ENCODE measurements around the gene PROX2. TPM values are rescaled to one million over a fixed set of nuclear protein-coding genes. Genes with fewer than 3 reads are reported as not detected.

The PROX2 gene
- polyA plus RNA-seq, 1 donor (not counting 4 experiments of a cell fraction or from before 2014, with no cell fraction given) = not detected

DNA sequence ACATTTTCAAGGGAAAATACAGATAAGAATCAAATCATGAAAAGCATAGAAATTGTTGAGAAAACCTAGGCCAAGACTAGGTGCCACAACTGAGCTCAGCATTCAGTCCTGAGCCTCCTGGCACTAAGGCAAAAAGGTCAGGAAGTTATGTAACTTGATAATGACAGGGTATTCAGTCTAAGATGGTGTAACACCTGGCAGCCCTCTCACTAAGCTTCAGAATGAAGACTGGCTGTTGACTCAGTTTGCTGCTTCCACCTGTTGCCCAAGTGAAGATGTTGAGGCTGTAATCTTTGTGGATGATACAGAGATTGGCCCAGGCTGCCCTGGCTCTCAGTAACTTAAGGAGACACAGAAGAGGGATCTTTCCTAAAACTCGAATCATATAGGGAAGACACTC lies 19.6 kb downstream of the PROX2 start:
- Histone ChIP-seq H3K27me3 (ENCODE audit: control insufficient read depth, extremely low read depth, insufficient read depth, low read length) (no peaks in the 10 kb centered on the region), H3K9me3 (ENCODE audit: control insufficient read depth, low read depth, low read length) (no peaks in the 10 kb centered on the region), H3K27ac (ENCODE audit: control insufficient read depth, insufficient read depth, low read length) (no peak overlapping the region), H4K20me1 (ENCODE audit: control insufficient read depth, extremely low read depth, insufficient read depth, low read length) (no peaks in the 10 kb centered on the region), H3K4me2 (ENCODE audit: control insufficient read depth, extremely low read depth, insufficient read depth, low read depth, low read length) (no peak overlapping the region), H2AFZ (ENCODE audit: control insufficient read depth, low read length) (no peak overlapping the region), H3K4me1 (ENCODE audit: control insufficient read depth, extremely low read depth, insufficient read depth, low read length) (no peaks in the 10 kb centered on the region), H3K79me2 (ENCODE audit: control insufficient read depth, insufficient read depth, low read length) (no peaks in the 10 kb centered on the region), H3K4me3 (ENCODE audit: control insufficient read depth in 2 of 3, extremely low read depth in 1 of 3, insufficient read depth in 2 of 3, low read depth in 1 of 3, low read length in 3 of 3) (no peak overlapping the region), H3K9me1 (ENCODE audit: control insufficient read depth, extremely low read depth, insufficient read depth, low read length) (no peaks in the 10 kb centered on the region), H3K9ac (ENCODE audit: control insufficient read depth, extremely low read depth, insufficient read depth, low read length) (no peak overlapping the region), H3K36me3 (ENCODE audit: control insufficient read depth in 2 of 2, extremely low read depth in 1 of 2, insufficient read depth in 2 of 2, low read length in 2 of 2) (no peaks in the 10 kb centered on the region)
- dilution Hi-C loops (cut with MboI; ENCODE audit: extremely low pct_ligation_motif_present, low sequenced_read_pairs) = no loop called here
- DNase-seq (ENCODE audit: low read depth, low spot score) = no peak
- TF ChIP-seq, protein P1, sequence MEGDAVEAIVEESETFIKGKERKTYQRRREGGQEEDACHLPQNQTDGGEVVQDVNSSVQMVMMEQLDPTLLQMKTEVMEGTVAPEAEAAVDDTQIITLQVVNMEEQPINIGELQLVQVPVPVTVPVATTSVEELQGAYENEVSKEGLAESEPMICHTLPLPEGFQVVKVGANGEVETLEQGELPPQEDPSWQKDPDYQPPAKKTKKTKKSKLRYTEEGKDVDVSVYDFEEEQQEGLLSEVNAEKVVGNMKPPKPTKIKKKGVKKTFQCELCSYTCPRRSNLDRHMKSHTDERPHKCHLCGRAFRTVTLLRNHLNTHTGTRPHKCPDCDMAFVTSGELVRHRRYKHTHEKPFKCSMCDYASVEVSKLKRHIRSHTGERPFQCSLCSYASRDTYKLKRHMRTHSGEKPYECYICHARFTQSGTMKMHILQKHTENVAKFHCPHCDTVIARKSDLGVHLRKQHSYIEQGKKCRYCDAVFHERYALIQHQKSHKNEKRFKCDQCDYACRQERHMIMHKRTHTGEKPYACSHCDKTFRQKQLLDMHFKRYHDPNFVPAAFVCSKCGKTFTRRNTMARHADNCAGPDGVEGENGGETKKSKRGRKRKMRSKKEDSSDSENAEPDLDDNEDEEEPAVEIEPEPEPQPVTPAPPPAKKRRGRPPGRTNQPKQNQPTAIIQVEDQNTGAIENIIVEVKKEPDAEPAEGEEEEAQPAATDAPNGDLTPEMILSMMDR (optimal IDR thresholded peaks at IDR 0.05 in 1 of 3, IDR thresholded peaks at IDR 0.05 in 1 of 3, conservative IDR thresholded peaks at IDR 0.05 in 1 of 3; ENCODE audit: extremely low read depth in 1 of 3, insufficient read depth in 2 of 3, low read length in 3 of 3) = no peak
- TF ChIP-seq EZH2 (IDR thresholded peaks at IDR 0.05; ENCODE audit: low read length) = no peak
- no peak for FAIRE-seq

DNA sequence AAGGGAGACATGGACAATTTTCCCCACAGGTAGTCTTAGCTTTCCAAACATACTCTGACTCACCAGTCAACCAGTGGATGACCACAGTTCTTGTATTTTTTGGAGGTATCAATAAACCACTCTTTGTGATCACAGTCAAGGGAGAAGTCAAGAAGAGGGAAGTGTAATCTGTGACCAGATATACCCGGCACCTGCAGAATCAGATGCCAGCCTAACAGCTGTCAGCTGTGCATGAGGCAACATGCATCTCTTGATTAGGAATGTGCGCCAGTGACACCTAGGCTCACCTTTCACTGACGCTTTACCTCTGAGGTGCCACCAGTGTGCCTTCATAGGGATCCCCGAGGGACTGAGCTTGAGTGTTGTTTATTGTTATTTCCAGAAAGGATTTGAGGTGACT lies 20.0 kb downstream of the PROX2 start:
- H4K20me1 ChIP-seq (ENCODE audit: control insufficient read depth, extremely low read depth, insufficient read depth, low read length) = no peaks in the 10 kb centered on the region
- no peaks in the 10 kb centered on the region for H3K9me3 ChIP-seq (ENCODE audit: control insufficient read depth, low read depth, low read length)
- no peak overlapping the region for H3K9ac ChIP-seq (ENCODE audit: control insufficient read depth, extremely low read depth, insufficient read depth, low read length)
- no peak overlapping the region for H2AFZ ChIP-seq (ENCODE audit: control insufficient read depth, low read length)
- no peaks in the 10 kb centered on the region for H3K79me2 ChIP-seq (ENCODE audit: control insufficient read depth, insufficient read depth, low read length)
- no peak overlapping the region for H3K27ac ChIP-seq (ENCODE audit: control insufficient read depth, insufficient read depth, low read length)
- dilution Hi-C loops (cut with MboI; ENCODE audit: extremely low pct_ligation_motif_present, low sequenced_read_pairs) = no loop called here
- no peaks in the 10 kb centered on the region for H3K36me3 ChIP-seq (ENCODE audit: control insufficient read depth in 2 of 2, extremely low read depth in 1 of 2, insufficient read depth in 2 of 2, low read length in 2 of 2)
- no peaks in the 10 kb centered on the region for H3K27me3 ChIP-seq (ENCODE audit: control insufficient read depth, extremely low read depth, insufficient read depth, low read length)
- no peak for DNase-seq (ENCODE audit: low read depth, low spot score)
- H3K9me1 ChIP-seq (ENCODE audit: control insufficient read depth, extremely low read depth, insufficient read depth, low read length) = no peaks in the 10 kb centered on the region
- TF ChIP-seq EZH2 (IDR thresholded peaks at IDR 0.05; ENCODE audit: low read length) = no peak
- TF ChIP-seq, protein P1 (optimal IDR thresholded peaks at IDR 0.05 in 1 of 3, IDR thresholded peaks at IDR 0.05 in 1 of 3, conservative IDR thresholded peaks at IDR 0.05 in 1 of 3; ENCODE audit: extremely low read depth in 1 of 3, insufficient read depth in 2 of 3, low read length in 3 of 3) = no peak
- no peak overlapping the region for H3K4me2 ChIP-seq (ENCODE audit: control insufficient read depth, extremely low read depth, insufficient read depth, low read depth, low read length)
- H3K4me3 ChIP-seq (ENCODE audit: control insufficient read depth in 2 of 3, extremely low read depth in 1 of 3, insufficient read depth in 2 of 3, low read depth in 1 of 3, low read length in 3 of 3) = no peak overlapping the region
- FAIRE-seq = no peak
- peaks cover 1% of the 10 kb centered on the region for H3K4me1 ChIP-seq (ENCODE audit: control insufficient read depth, extremely low read depth, insufficient read depth, low read length)
